RWPE1 (cell line): ENCODE results near the gene GABRA4.
A peak's percentile ranks its signal among the peaks of the same experiment; 100 is the strongest.

Source experiments
- CTCF ChIA-PET: fragments of 350-600 bp; sonication (Branson Sonifier 250); formaldehyde crosslinking; extraction: SDS; loops from one replicate; lab custom pipeline; 2021; lab: Yijun Ruan, JAX
- POLR2A ChIA-PET: fragments of 400-600 bp; formaldehyde crosslinking; extraction: SDS; loops from one replicate; lab custom pipeline; 2020; ENCODE audit warnings: antibody characterized with exemption; ENCODE audit not compliant: low non-redundant PET; lab: Yijun Ruan, JAX
- DNase-seq: peaks from one replicate; pipeline ENCODE4 v3.0.0; 2012; ENCODE audit warnings: low spot score
- H3K27ac ChIP-seq: fragments of 450-650 bp; 2 replicates; pipeline ENCODE4 v1.5.1; 2017
- CTCF ChIP-seq: fragments of 450-650 bp; conservative IDR thresholded peaks from 2 replicates; pipeline ENCODE4 v1.5.1; 2017; ENCODE audit warnings: low read depth, mild to moderate bottlenecking

GABRA4 gene

GRCh38 chr4:47010347-47010911, 17.0 kb upstream of the GABRA4 start:
- no peak for TF ChIP-seq CTCF
- ChIA-PET CTCF (interaction anchor here (0.6 to 0.7 kb wide), 2 partner anchors 190 to 315 kb away, joined by 4 to 7 read pairs; no protein-coding TSS in a partner anchor), POLR2A (no interaction called here)
- no peak for DNase-seq
- no peak overlapping the region for H3K27ac ChIP-seq

- ChIA-PET POLR2A (no interaction called here), CTCF (no interaction called here)
- peak; percentile 23; the same call in 1 of the 2 replicates for TF ChIP-seq CTCF
- DNase-seq: no peak
- H3K27ac ChIP-seq: no peak overlapping the region
Measured at GRCh38 chr4:47002580-47002979, 9.2 kb upstream of the GABRA4 start.

- no peak for TF ChIP-seq CTCF
- POLR2A ChIA-PET: no interaction called here
- H3K27ac ChIP-seq: no peak overlapping the region
- no peak for DNase-seq
- CTCF ChIA-PET: interaction anchor here (0.6 kb wide), 1 partner anchor 271 kb away, joined by 3 read pairs; no protein-coding TSS in a partner anchor
Measured at GRCh38 chr4:47000406-47000805, 7.0 kb upstream of the GABRA4 start.

GRCh38 chr4:46999566-46999965, 6.2 kb upstream of the GABRA4 start:
- DNase-seq: no peak
- ChIA-PET POLR2A (no interaction called here), CTCF (interaction anchor here (0.6 kb wide), 1 partner anchor 272 kb away, joined by 3 read pairs; no protein-coding TSS in a partner anchor)
- H3K27ac ChIP-seq: no peak overlapping the region
- no peak for TF ChIP-seq CTCF

GRCh38 chr4:46994007-46994405, 625 bp upstream of the GABRA4 start:
- CTCF ChIA-PET: no interaction called here

GRCh38 chr4:46992338-46992737, 1.0 kb downstream of the GABRA4 start:
- POLR2A ChIA-PET: no interaction called here

More at GRCh38 chr4:46994007-46994405, 625 bp upstream of the GABRA4 start:
- TF ChIP-seq CTCF: no peak
- POLR2A ChIA-PET: no interaction called here
- H3K27ac ChIP-seq: no peak overlapping the region
- no peak for DNase-seq

More at GRCh38 chr4:46992338-46992737, 1.0 kb downstream of the GABRA4 start:
- CTCF ChIA-PET: no interaction called here
- TF ChIP-seq CTCF: no peak
- DNase-seq: no peak
- H3K27ac ChIP-seq: no peak overlapping the region
